ENCODE data around the gene ACER2.

ACER2 gene

GRCh38 chr9:19408693-19409400 lies at the start of gene ACER2:
Gene ACER2, plus strand, starts transcription at chr9:19409009. Its CDS starts 76 bp downstream, at chr9:19409085.
- peak; percentile 96 for DNase-seq (ENCODE audit: low spot score)
- in situ Hi-C loops (cut with MboI; ENCODE audit: low pct_unique_long_range_greater_than_20kb, low sequenced_read_pairs, unreplicated experiment) = no loop called here

DNA sequence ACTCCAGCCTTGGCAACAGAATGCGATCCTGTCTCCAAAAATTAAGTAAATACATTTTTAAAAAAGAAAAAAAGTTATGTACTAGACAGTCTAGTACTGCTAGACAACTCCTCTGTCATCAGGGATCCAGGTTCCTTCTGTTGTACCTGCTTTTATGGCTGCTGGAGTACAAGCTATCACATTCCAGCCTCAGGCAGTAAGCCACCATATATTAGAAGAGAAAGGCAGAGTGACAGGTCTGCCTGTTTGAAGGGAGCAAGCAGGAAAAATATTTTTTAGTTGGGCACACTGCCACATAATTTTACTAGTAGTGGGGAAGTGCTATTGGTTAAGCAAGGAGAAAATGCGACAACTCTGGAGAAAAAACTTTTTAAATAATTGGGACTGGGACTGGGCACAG lies 39.7 kb upstream of the ACER2 start:
- in situ Hi-C loops (cut with MboI; ENCODE audit: low pct_unique_long_range_greater_than_20kb, low sequenced_read_pairs, unreplicated experiment) = loop anchor here (10.0 kb wide), 1 partner anchor 86 kb away; no protein-coding TSS in a partner anchor
- DNase-seq (ENCODE audit: low spot score) = no peak
- TF ChIP-seq CTCF (IDR thresholded peaks at IDR 0.05; ENCODE audit: extremely low read depth, insufficient read depth, missing control alignments) = no peak

More at GRCh38 chr9:19408693-19409400, at the start of gene ACER2:
- TF ChIP-seq CTCF (IDR thresholded peaks at IDR 0.05; ENCODE audit: extremely low read depth, insufficient read depth, missing control alignments) = no peak

- in situ Hi-C loops (cut with MboI; ENCODE audit: low pct_unique_long_range_greater_than_20kb, low sequenced_read_pairs, unreplicated experiment) = no loop called here
- no peak for TF ChIP-seq CTCF (IDR thresholded peaks at IDR 0.05; ENCODE audit: extremely low read depth, insufficient read depth, missing control alignments)
- DNase-seq (ENCODE audit: low spot score) = no peak
Measured at GRCh38 chr9:19371942-19372341, 36.9 kb upstream of the ACER2 start.

- no peak for DNase-seq (ENCODE audit: low spot score)
- TF ChIP-seq CTCF (IDR thresholded peaks at IDR 0.05; ENCODE audit: extremely low read depth, insufficient read depth, missing control alignments) = no peak
- in situ Hi-C loops (cut with MboI; ENCODE audit: low pct_unique_long_range_greater_than_20kb, low sequenced_read_pairs, unreplicated experiment) = no loop called here
Measured at GRCh38 chr9:19372567-19372966, 36.2 kb upstream of the ACER2 start.

GRCh38 chr9:19373527-19373926 lies 35.3 kb upstream of the ACER2 start:
- in situ Hi-C loops (cut with MboI; ENCODE audit: low pct_unique_long_range_greater_than_20kb, low sequenced_read_pairs, unreplicated experiment) = no loop called here
- TF ChIP-seq CTCF (IDR thresholded peaks at IDR 0.05; ENCODE audit: extremely low read depth, insufficient read depth, missing control alignments) = no peak
- no peak for DNase-seq (ENCODE audit: low spot score)

- no peak for TF ChIP-seq CTCF (IDR thresholded peaks at IDR 0.05; ENCODE audit: extremely low read depth, insufficient read depth, missing control alignments)
- in situ Hi-C loops (cut with MboI; ENCODE audit: low pct_unique_long_range_greater_than_20kb, low sequenced_read_pairs, unreplicated experiment) = no loop called here
Measured at GRCh38 chr9:19375538-19375937, 33.3 kb upstream of the ACER2 start.

More at GRCh38 chr9:19375538-19375937, 33.3 kb upstream of the ACER2 start:
- DNase-seq (ENCODE audit: low spot score) = no peak
